HCT116 (cell line): Measurements from ENCODE around the gene SECISBP2L. TPM values are rescaled to one million over a fixed set of nuclear protein-coding genes. Genes with fewer than 3 reads are reported as not detected.

Source experiments
- ATAC-seq: fragments of 200-7000 bp; cut with Tn5 transposase; 2 replicates; pipeline ENCODE4 v1.9.1; 2020; ENCODE audit warnings: mild to moderate bottlenecking, moderate library complexity
- BruUV-seq: library from RNA; stranded (reverse); fragments of 400-500 nt; replicated peaks from 2 replicates; lab custom pipeline; 2021; lab: Mats Ljungman, UMichigan
- CTCF ChIA-PET: fragments of 300-600 bp; sonication (Branson Sonifier 250); formaldehyde crosslinking; loops from one replicate; lab custom pipeline; 2021; ENCODE audit warnings: antibody characterized with exemption; lab: Charles Lee
- POLR2A ChIA-PET: fragments of 300-600, 350-600 bp; sonication (Branson Sonifier 250); formaldehyde crosslinking; loops from one replicate; lab custom pipeline; 2021; ENCODE audit warnings: antibody characterized with exemption; lab: Charles Lee
- RAD21 ChIA-PET, 2 experiments: fragments of 300-600 bp; sonication (Branson Sonifier 250); formaldehyde crosslinking; loops; one replicate each; lab custom pipeline; 2023; ENCODE audit warnings: low total read pairs in 2 of 2; ENCODE audit not compliant: uncharacterized antibody in 2 of 2, unreplicated experiment in 2 of 2, low non-redundant PET in 1 of 2; lab: Charles Lee
- DNase-seq: peaks from one replicate; pipeline ENCODE4 v3.0.0-alpha.2; 2010; ENCODE audit warnings: low read depth, low spot score
- H2AFZ ChIP-seq: fragments of 200-600 bp; shearing (Covaris generic), sonication (generic); 2 replicates; pipeline ENCODE4 v1.6.1; 2017; ENCODE audit warnings: low read depth, mixed run types, mixed read lengths, antibody characterized with exemption, low read length; ENCODE audit not compliant: poor library complexity, severe bottlenecking
- H3K27ac ChIP-seq: 2 replicates; pipeline ENCODE4 v1.5.1; 2012; ENCODE audit warnings: low read depth, low read length
- H3K27me3 ChIP-seq: fragments of 200-600 bp; sonication (generic); 2 replicates; pipeline ENCODE4 v1.6.1; 2016; ENCODE audit warnings: mixed run types, low read length, mixed read lengths; ENCODE audit not compliant: insufficient read depth
- H3K36me3 ChIP-seq, 2 experiments: fragments of 200-500 bp in 1 of 2; fragments of 200-600 bp in 1 of 2; sonication (Bioruptor generic) in 1 of 2; sonication (generic) in 1 of 2; 2 replicates each; pipeline versions ENCODE4 v1.5.1 to v1.6.1; 2014 to 2016; ENCODE audit warnings: low read length in 2 of 2, inconsistent platforms in 1 of 2, mixed read lengths in 1 of 2, mixed run types in 1 of 2; ENCODE audit not compliant: insufficient read depth in 2 of 2, control insufficient read depth in 1 of 2
- H3K4me1 ChIP-seq, 2 experiments: fragments of 200-600 bp in 1 of 2; sonication (generic) in 1 of 2; 2 replicates each; pipeline versions ENCODE4 v1.5.1 to v1.6.1; 2012 to 2017; ENCODE audit warnings: low read length in 2 of 2, inconsistent platforms in 1 of 2, mild to moderate bottlenecking in 1 of 2, mixed read lengths in 1 of 2, mixed run types in 1 of 2, moderate library complexity in 1 of 2; ENCODE audit not compliant: insufficient read depth in 2 of 2, control insufficient read depth in 1 of 2
- H3K4me2 ChIP-seq: fragments of 200-600 bp; sonication (generic); 2 replicates; pipeline ENCODE4 v1.6.1; 2017; ENCODE audit warnings: mixed run types, low read length, mixed read lengths
- H3K4me3 ChIP-seq, 2 experiments: fragments of 200-600 bp in 1 of 2; sonication (generic) in 1 of 2; replicated peaks in 1 of 2; 2 replicates each; pipeline ENCODE4 v1.5.1; 2011 to 2016; ENCODE audit warnings: low read length in 2 of 2, control low read depth in 1 of 2, low read depth in 1 of 2, mild to moderate bottlenecking in 1 of 2, mixed read lengths in 1 of 2, mixed run types in 1 of 2
- H3K79me2 ChIP-seq: fragments of 200-600 bp; sonication (generic); 2 replicates; pipeline ENCODE4 v1.6.1; 2017; ENCODE audit warnings: mild to moderate bottlenecking, mixed run types, low read length, moderate library complexity, mixed read lengths; ENCODE audit not compliant: insufficient read depth
- H3K9ac ChIP-seq: fragments of 200-600 bp; sonication (generic); 2 replicates; pipeline ENCODE4 v1.6.1; 2016; ENCODE audit warnings: low read length, mixed read lengths
- H3K9me2 ChIP-seq: fragments of 200-600 bp; sonication (generic), shearing (Covaris generic); 2 replicates; pipeline ENCODE4 v1.6.1; 2017; ENCODE audit warnings: mixed run types, mild to moderate bottlenecking, moderate library complexity; ENCODE audit not compliant: insufficient read depth
- H3K9me3 ChIP-seq, 2 experiments: fragments of 200-500 bp in 1 of 2; fragments of 200-600 bp in 1 of 2; sonication (Bioruptor generic) in 1 of 2; sonication (generic) in 1 of 2; 2 replicates each; pipeline ENCODE4 v1.6.1; 2014 to 2017; ENCODE audit warnings: low read length in 2 of 2, mixed read lengths in 2 of 2, inconsistent platforms in 1 of 2, low read depth in 1 of 2, mild to moderate bottlenecking in 1 of 2, mixed run types in 1 of 2, moderate library complexity in 1 of 2; ENCODE audit not compliant: control insufficient read depth in 1 of 2, insufficient read depth in 1 of 2
- H4K20me1 ChIP-seq: fragments of 200-600 bp; sonication (generic), shearing (Covaris generic); 2 replicates; pipeline ENCODE4 v1.6.1; 2017; ENCODE audit warnings: mixed run types, mild to moderate bottlenecking, moderate library complexity; ENCODE audit not compliant: insufficient read depth
- CBX3 ChIP-seq: IDR thresholded peaks from 2 replicates; pipeline ENCODE4 v1.6.1; 2012; ENCODE audit warnings: low read depth
- EGR1 ChIP-seq: IDR thresholded peaks from 2 replicates; pipeline ENCODE4 v1.6.1; 2012; ENCODE audit warnings: low read depth
- FOSL1 ChIP-seq: IDR thresholded peaks from 2 replicates; pipeline ENCODE4 v1.6.1; 2012; ENCODE audit warnings: low read depth
- POLR2A ChIP-seq: IDR thresholded peaks from 2 replicates; pipeline ENCODE4 v1.7.0; 2011; ENCODE audit warnings: borderline replicate concordance; ENCODE audit not compliant: insufficient read depth, insufficient read length; ENCODE audit errors: extremely low read depth
- SIN3A ChIP-seq: IDR thresholded peaks from 2 replicates; pipeline ENCODE4 v1.6.1; 2012; ENCODE audit warnings: low read depth
- SRF ChIP-seq: IDR thresholded peaks from 2 replicates; pipeline ENCODE4 v1.6.1; 2012; ENCODE audit warnings: low read depth
- YY1 ChIP-seq: IDR thresholded peaks from 2 replicates; pipeline ENCODE4 v1.6.1; 2011; ENCODE audit warnings: low read length, low read depth, moderate library complexity, mild to moderate bottlenecking; ENCODE audit not compliant: insufficient replicate concordance; ENCODE audit errors: extremely low read depth
- ZFX ChIP-seq: fragments of 450-650 bp; IDR thresholded peaks from 2 replicates; pipeline ENCODE4 v1.6.1; 2017
- intact Hi-C: fragments of 100-400 bp; cut with micrococcal nuclease; formaldehyde crosslinking; loops from 2 replicates; pipeline ENCODE4 v1.10.0; 2022
- total RNA-seq: library from RNA; stranded (reverse); gene quantifications from one replicate; pipeline ENCODE4 v1.2.1, GENCODE V29; 2021; ENCODE audit not compliant: unreplicated experiment
- TF ChIP-seq, protein P1 (sequence below), 3 experiments: fragments of 200-600 bp in 1 of 3; sonication (generic) in 1 of 3; IDR thresholded peaks in 2 of 3; conservative IDR thresholded peaks in 1 of 3; 2 replicates each; pipeline ENCODE4 v1.5.1; 2012 to 2017; ENCODE audit warnings: low read depth in 2 of 3, low read length in 2 of 3, antibody characterized with exemption in 1 of 3, borderline replicate concordance in 1 of 3, control low read depth in 1 of 3, mild to moderate bottlenecking in 1 of 3, mixed read lengths in 1 of 3, mixed run types in 1 of 3, moderate library complexity in 1 of 3; ENCODE audit not compliant: insufficient read depth in 1 of 3
- TF ChIP-seq, protein P2 (sequence below): IDR thresholded peaks from 2 replicates; pipeline ENCODE4 v1.6.1; 2012

The SECISBP2L gene
- total RNA-seq, 1 experiment from 2014 or later, result 22.9 TPM

DNA sequence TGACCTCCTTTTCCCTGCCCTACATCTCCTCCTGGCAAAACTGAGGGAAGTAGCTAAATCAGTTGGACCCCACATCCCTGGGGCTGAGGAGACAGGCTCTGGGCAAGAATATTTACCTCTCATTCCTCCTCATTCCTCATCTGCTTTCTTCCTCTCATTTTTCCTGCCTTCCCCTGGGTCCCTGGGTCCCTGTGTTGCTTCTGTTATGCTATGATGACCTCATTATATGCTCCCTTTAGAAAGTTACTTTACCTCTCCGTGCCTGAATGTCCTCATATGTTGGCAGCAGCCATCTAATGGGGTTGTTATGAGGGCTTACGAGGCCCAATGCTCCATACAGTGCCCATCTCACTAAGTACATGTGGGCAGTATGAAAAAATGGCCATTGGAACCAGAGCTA, 81.3 kb downstream of the SECISBP2L start:
- Histone ChIP-seq H3K9me3 (no peaks in the 10 kb centered on the region), H3K79me2 (no peaks in the 10 kb centered on the region), H3K27me3 (no peaks in the 10 kb centered on the region), H3K4me2 (no peak overlapping the region)
- TF ChIP-seq, protein P1, sequence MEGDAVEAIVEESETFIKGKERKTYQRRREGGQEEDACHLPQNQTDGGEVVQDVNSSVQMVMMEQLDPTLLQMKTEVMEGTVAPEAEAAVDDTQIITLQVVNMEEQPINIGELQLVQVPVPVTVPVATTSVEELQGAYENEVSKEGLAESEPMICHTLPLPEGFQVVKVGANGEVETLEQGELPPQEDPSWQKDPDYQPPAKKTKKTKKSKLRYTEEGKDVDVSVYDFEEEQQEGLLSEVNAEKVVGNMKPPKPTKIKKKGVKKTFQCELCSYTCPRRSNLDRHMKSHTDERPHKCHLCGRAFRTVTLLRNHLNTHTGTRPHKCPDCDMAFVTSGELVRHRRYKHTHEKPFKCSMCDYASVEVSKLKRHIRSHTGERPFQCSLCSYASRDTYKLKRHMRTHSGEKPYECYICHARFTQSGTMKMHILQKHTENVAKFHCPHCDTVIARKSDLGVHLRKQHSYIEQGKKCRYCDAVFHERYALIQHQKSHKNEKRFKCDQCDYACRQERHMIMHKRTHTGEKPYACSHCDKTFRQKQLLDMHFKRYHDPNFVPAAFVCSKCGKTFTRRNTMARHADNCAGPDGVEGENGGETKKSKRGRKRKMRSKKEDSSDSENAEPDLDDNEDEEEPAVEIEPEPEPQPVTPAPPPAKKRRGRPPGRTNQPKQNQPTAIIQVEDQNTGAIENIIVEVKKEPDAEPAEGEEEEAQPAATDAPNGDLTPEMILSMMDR (IDR thresholded peaks at IDR 0.05 in 2 of 3, conservative IDR thresholded peaks at IDR 0.05 in 1 of 3; ENCODE audit: borderline replicate concordance in 1 of 3, insufficient read depth in 1 of 3, low read depth in 2 of 3, low read length in 2 of 3), result no peak
- TF ChIP-seq FOSL1 (no peak), SIN3A (no peak), EGR1 (no peak), SRF (no peak), YY1 (no peak), POLR2A (no peak), CBX3 (no peak), ZFX (no peak)
- TF ChIP-seq, protein P2, sequence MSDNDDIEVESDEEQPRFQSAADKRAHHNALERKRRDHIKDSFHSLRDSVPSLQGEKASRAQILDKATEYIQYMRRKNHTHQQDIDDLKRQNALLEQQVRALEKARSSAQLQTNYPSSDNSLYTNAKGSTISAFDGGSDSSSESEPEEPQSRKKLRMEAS, result no peak
- TF ChIP-seq, all 23 proteins: peak for 0
- Histone ChIP-seq H3K4me1 (peaks cover 4 to 18% of the 10 kb centered on the region in 2 experiments; a peak in 3 of 4 replicates), H3K4me3 (no peak overlapping the region), H3K9ac (no peak overlapping the region), H3K27ac (no peak overlapping the region), H4K20me1 (no peaks in the 10 kb centered on the region), H3K36me3 (no peaks in the 10 kb centered on the region), H2AFZ (peak overlapping the region; percentile 34), H3K9me2 (no peaks in the 10 kb centered on the region)
- no TSS peak for BruUV-seq
- no peak for DNase-seq
- no peak for ATAC-seq
- ChIA-PET RAD21 (interaction anchor here (1.5 to 1.6 kb wide), 2 partner anchors 87 to 103 kb away, joined by 4 read pairs; partner anchors contain the start of gene EID1 (in 1 of the 2)), CTCF (interaction anchor here (1.2 to 5.2 kb wide), 3 partner anchors 10 to 103 kb away, joined by 5 to 68 read pairs (median 46); no protein-coding TSS in a partner anchor), POLR2A (no interaction called here)
- intact Hi-C loops, result loop anchor here (10.0 kb wide), 1 partner anchor 610 kb away; no protein-coding TSS in a partner anchor
